HepG2 (cell line): ENCODE measurements around the gene SPP2.

Experiments
- ATF3 ChIP-seq: sonication (generic); formaldehyde crosslinking; IDR thresholded peaks from 2 replicates; pipeline ENCODE4 v1.4.0; 2020; ENCODE audit warnings: missing genetic modification reagents
- CTCF ChIP-seq: sonication (generic); formaldehyde crosslinking; IDR thresholded peaks from 2 replicates; pipeline ENCODE4 v1.5.0; 2020; ENCODE audit warnings: mild to moderate bottlenecking, missing genetic modification reagents, moderate library complexity
- HNRNPLL ChIP-seq: fragments of 200-400 bp; formaldehyde crosslinking; IDR thresholded peaks from 2 replicates; pipeline ENCODE4 v1.6.1; 2017; ENCODE audit warnings: mild to moderate bottlenecking, low read depth, low read length; ENCODE audit not compliant: poor library complexity, severe bottlenecking
- NFE2L2 ChIP-seq: fragments of 150-350 bp; IDR thresholded peaks from 2 replicates; pipeline ENCODE4 v1.6.1; 2014; ENCODE audit warnings: low read length
- PRDM4 ChIP-seq: sonication (generic); formaldehyde crosslinking; IDR thresholded peaks from 2 replicates; pipeline ENCODE4 v1.9.0; 2021; ENCODE audit warnings: missing genetic modification reagents, borderline replicate concordance
- SMC3 ChIP-seq: IDR thresholded peaks from 2 replicates; pipeline ENCODE4 v1.6.1; 2011; ENCODE audit warnings: low read length, improper control_type of control experiment
- TCF7L2 ChIP-seq: IDR thresholded peaks from 2 replicates; pipeline ENCODE4 v1.6.1; 2011; ENCODE audit warnings: mild to moderate bottlenecking, low read depth, low read length, moderate library complexity
- ZNF142 ChIP-seq: sonication (generic); formaldehyde crosslinking; IDR thresholded peaks from 2 replicates; pipeline ENCODE4 v1.4.0; 2020; ENCODE audit warnings: missing genetic modification reagents
- TF ChIP-seq, protein P1 (sequence below): sonication (generic); formaldehyde crosslinking; conservative IDR thresholded peaks from 2 replicates; pipeline ENCODE4 v1.4.0; 2020; ENCODE audit warnings: missing genetic modification reagents

- TF ChIP-seq ZNF142 (CRISPR knock-in tag) (no peak), NFE2L2 (no peak), PRDM4 (CRISPR knock-in tag) (no peak), TCF7L2 (no peak), HNRNPLL (no peak), CTCF (CRISPR knock-in tag) (no peak), SMC3 (no peak), ATF3 (no peak)
- TF ChIP-seq, protein P1, sequence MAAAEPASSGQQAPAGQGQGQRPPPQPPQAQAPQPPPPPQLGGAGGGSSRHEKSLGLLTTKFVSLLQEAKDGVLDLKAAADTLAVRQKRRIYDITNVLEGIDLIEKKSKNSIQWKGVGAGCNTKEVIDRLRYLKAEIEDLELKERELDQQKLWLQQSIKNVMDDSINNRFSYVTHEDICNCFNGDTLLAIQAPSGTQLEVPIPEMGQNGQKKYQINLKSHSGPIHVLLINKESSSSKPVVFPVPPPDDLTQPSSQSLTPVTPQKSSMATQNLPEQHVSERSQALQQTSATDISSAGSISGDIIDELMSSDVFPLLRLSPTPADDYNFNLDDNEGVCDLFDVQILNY (CRISPR knock-in tag), result no peak
These were observed 25.0 kb downstream of the SPP2 start for GRCh38 chr2:234075518-234075915.
